Activated CD4-positive, alpha-beta memory T cell treated with anti-CD3 and anti-CD28 coated beads, Interleukin-2, amount 10 ng/mL, durations not matched to agents 7 days and 5 days (primary cell): ENCODE results near the gene COTL1. TPM values are rescaled to one million over a fixed set of nuclear protein-coding genes. Genes with fewer than 3 reads are reported as not detected.
"Not testable (repeated sequence)": the region's sequence is repeated elsewhere in the genome, so short reads cannot be mapped to it uniquely, and the experiment has no call there.

Experiments used
- CTCF ChIA-PET: fragments of 350-600 bp; sonication (Branson Sonifier 250); formaldehyde crosslinking; loops from one replicate; lab custom pipeline; 2021; ENCODE audit warnings: antibody characterized with exemption, inconsistent platforms; lab: Charles Lee
- POLR2A ChIA-PET: fragments of 350-600 bp; sonication (Branson Sonifier 250); formaldehyde crosslinking; loops from one replicate; lab custom pipeline; 2021; ENCODE audit warnings: antibody characterized with exemption; lab: Charles Lee
- DNase-seq: peaks from one replicate; pipeline ENCODE4 v3.0.0-alpha.2; 2020
- H3K27ac Mint-ChIP-seq: one replicate; pipeline ENCODE4 v1.8.0; 2021; ENCODE audit warnings: mild to moderate bottlenecking, mixed read lengths
- H3K27me3 Mint-ChIP-seq: one replicate; pipeline ENCODE4 v1.8.0; 2021; ENCODE audit warnings: mixed read lengths
- H3K36me3 Mint-ChIP-seq: one replicate; pipeline ENCODE4 v1.8.0; 2021; ENCODE audit warnings: low read depth, mixed read lengths
- H3K4me1 Mint-ChIP-seq: one replicate; pipeline ENCODE4 v1.8.0; 2021; ENCODE audit warnings: mixed read lengths
- H3K4me3 Mint-ChIP-seq: one replicate; pipeline ENCODE4 v1.8.0; 2021; ENCODE audit warnings: mild to moderate bottlenecking, mixed read lengths
- H3K9me3 Mint-ChIP-seq: one replicate; pipeline ENCODE4 v1.8.0; 2021; ENCODE audit warnings: mixed read lengths
- total RNA-seq, 2 experiments: library from RNA; stranded (reverse); gene quantifications; one replicate each; pipeline ENCODE4 v1.2.3, GENCODE V29; 2021

The COTL1 gene
- total RNA-seq, 2 experiments from 2014 or later, result 676 to 689 TPM

- CTCF ChIA-PET, result interaction anchor here (0.8 to 1.8 kb wide), 3 partner anchors 10 to 59 kb away, joined by 3 to 6 read pairs (median 5); no protein-coding TSS in a partner anchor
- Mint-ChIP-seq H3K4me1 (peaks cover 26% of the 10 kb centered on the region), H3K9me3 (no peaks in the 10 kb centered on the region), H3K27ac (no peak overlapping the region), H3K36me3 (peaks cover 68% of the 10 kb centered on the region), H3K4me3 (no peak overlapping the region), H3K27me3 (no peaks in the 10 kb centered on the region)
- DNase-seq, result no peak
- POLR2A ChIA-PET, result interaction anchor here (0.9 to 2.6 kb wide), 10 partner anchors 8 to 53 kb away, joined by 3 to 10 read pairs (median 4); partner anchors contain the start of gene COTL1
Observed at GRCh38 chr16:84563786-84564420, 54.0 kb downstream of the COTL1 start.

DNA sequence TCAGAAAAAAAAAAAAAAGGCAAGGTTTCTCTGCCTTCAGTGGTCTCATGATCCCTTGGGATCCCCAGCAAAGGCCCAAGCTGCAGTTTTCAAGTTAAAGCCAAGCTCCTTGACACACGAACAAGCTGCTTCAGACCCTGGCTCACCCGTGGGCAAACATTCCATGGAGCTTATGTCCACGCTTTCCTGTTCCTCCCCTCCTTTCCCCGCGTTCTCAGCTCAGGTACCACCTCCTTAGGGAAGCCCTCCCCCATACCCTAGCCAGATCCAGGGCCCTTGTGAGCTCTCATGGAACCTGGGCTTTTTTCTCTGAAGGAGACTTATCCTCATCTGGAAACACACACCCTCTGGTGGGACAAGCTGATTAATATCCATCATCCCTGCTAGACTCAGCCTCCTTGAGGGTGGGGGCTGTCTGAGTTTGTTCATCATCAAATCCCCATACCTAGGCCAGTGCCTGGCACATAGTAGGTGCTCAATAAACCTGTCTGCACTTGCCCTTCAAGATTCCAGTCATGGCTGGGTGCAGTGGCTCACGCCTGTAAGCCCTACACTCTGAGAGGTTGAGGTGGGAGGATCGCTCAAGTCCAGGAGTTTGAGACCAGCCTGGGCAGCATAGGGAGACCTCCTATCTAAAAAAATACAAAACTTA lies 54.7 kb downstream of the COTL1 start:
- POLR2A ChIA-PET, result interaction anchor here (0.6 to 2.6 kb wide), 9 partner anchors 9 to 53 kb away, joined by 3 to 10 read pairs (median 3); partner anchors contain the start of gene COTL1
- CTCF ChIA-PET, result interaction anchor here (1.8 kb wide), 1 partner anchor 57 kb away, joined by 5 read pairs; no protein-coding TSS in a partner anchor
- DNase-seq, result no peak
- Mint-ChIP-seq H3K4me1 (peaks cover 19% of the 10 kb centered on the region), H3K27me3 (no peaks in the 10 kb centered on the region), H3K36me3 (peaks cover 61% of the 10 kb centered on the region), H3K9me3 (no peaks in the 10 kb centered on the region), H3K27ac (peak overlapping the region; percentile 4), H3K4me3 (no peak overlapping the region)

GRCh38 chr16:84562174-84562815 lies 55.6 kb downstream of the COTL1 start:
- no peaks in the 10 kb centered on the region for H3K27me3 Mint-ChIP-seq
- DNase-seq, result no peak
- peaks cover 52% of the 10 kb centered on the region for H3K36me3 Mint-ChIP-seq
- H3K4me1 Mint-ChIP-seq, result peaks cover 11% of the 10 kb centered on the region
- H3K9me3 Mint-ChIP-seq, result no peaks in the 10 kb centered on the region
- CTCF ChIA-PET, result interaction anchor here (1.6 to 1.8 kb wide), 2 partner anchors 51 to 56 kb away, joined by 3 to 5 read pairs; no protein-coding TSS in a partner anchor
- POLR2A ChIA-PET, result interaction anchor here (1.2 to 2.6 kb wide), 5 partner anchors 8 to 54 kb away, joined by 3 to 10 read pairs (median 6); partner anchors contain the start of gene COTL1
- no peak overlapping the region for H3K4me3 Mint-ChIP-seq
- no peak overlapping the region for H3K27ac Mint-ChIP-seq

GRCh38 chr16:84561291-84561690 lies 56.6 kb downstream of the COTL1 start:
- DNase-seq, result no peak
- POLR2A ChIA-PET, result interaction anchor here (0.8 to 2.6 kb wide), 4 partner anchors 12 to 55 kb away, joined by 3 to 7 read pairs (median 4); partner anchors contain the start of gene COTL1
- no peak overlapping the region for H3K4me3 Mint-ChIP-seq
- no peaks in the 10 kb centered on the region for H3K27me3 Mint-ChIP-seq
- peaks cover 42% of the 10 kb centered on the region for H3K36me3 Mint-ChIP-seq
- H3K27ac Mint-ChIP-seq, result no peak overlapping the region
- no peaks in the 10 kb centered on the region for H3K9me3 Mint-ChIP-seq
- peaks cover 10% of the 10 kb centered on the region for H3K4me1 Mint-ChIP-seq
- CTCF ChIA-PET, result interaction anchor here (0.7 to 1.6 kb wide), 2 partner anchors 41 to 50 kb away, joined by 3 read pairs; no protein-coding TSS in a partner anchor

GRCh38 chr16:84560269-84560668 lies 57.6 kb downstream of the COTL1 start:
- DNase-seq, result no peak
- Mint-ChIP-seq H3K27me3 (no peaks in the 10 kb centered on the region), H3K36me3 (peaks cover 31% of the 10 kb centered on the region), H3K9me3 (no peaks in the 10 kb centered on the region), H3K27ac (no peak overlapping the region), H3K4me3 (no peak overlapping the region), H3K4me1 (peaks cover 18% of the 10 kb centered on the region)
- ChIA-PET POLR2A (interaction anchor here (0.9 to 1.8 kb wide), 3 partner anchors 11 to 49 kb away, joined by 3 to 4 read pairs (median 4); no protein-coding TSS in a partner anchor), CTCF (interaction anchor here (0.6 to 0.7 kb wide), 2 partner anchors 42 to 156 kb away, joined by 3 read pairs; no protein-coding TSS in a partner anchor)

GRCh38 chr16:84559311-84559932 lies 58.5 kb downstream of the COTL1 start:
- H3K27ac Mint-ChIP-seq, result no peak overlapping the region
- H3K36me3 Mint-ChIP-seq, result peaks cover 30% of the 10 kb centered on the region
- no peaks in the 10 kb centered on the region for H3K9me3 Mint-ChIP-seq
- POLR2A ChIA-PET, result interaction anchor here (1.5 to 1.8 kb wide), 2 partner anchors 10 to 48 kb away, joined by 3 to 4 read pairs; no protein-coding TSS in a partner anchor
- DNase-seq, result no peak
- CTCF ChIA-PET, result interaction anchor here (1.4 kb wide), 1 partner anchor 62 kb away, joined by 3 read pairs; no protein-coding TSS in a partner anchor
- H3K27me3 Mint-ChIP-seq, result no peaks in the 10 kb centered on the region
- H3K4me3 Mint-ChIP-seq, result no peak overlapping the region
- H3K4me1 Mint-ChIP-seq, result peaks cover 27% of the 10 kb centered on the region

DNA sequence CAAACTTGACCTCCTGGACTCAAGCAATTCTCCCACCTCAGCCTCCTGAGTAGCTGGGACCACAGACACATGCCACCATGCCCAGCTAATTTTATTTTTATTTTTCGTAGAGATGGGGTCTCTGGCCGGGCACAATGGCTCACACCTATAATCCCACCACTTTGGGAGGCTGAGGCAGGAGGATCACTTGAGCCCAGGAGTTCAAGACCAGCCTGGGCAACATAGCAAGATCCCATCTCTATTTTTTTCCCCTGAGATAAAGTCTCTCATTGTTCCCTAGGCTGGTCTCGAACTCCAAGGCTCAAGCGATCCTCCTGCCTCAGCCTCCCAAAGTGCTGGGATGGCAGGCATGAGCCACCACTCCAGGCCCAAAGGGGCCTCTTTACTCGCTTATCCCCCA lies 59.0 kb downstream of the COTL1 start:
- not testable (repeated sequence) for H3K9me3 Mint-ChIP-seq, H3K27me3 Mint-ChIP-seq, DNase-seq, H3K27ac Mint-ChIP-seq, H3K4me3 Mint-ChIP-seq
- H3K36me3 Mint-ChIP-seq, result peaks cover 26% of the 10 kb centered on the region
- ChIA-PET CTCF (interaction anchor here (1.4 kb wide), 1 partner anchor 62 kb away, joined by 3 read pairs; no protein-coding TSS in a partner anchor), POLR2A (interaction anchor here (1.5 to 2.1 kb wide), 2 partner anchors 40 to 47 kb away, joined by 4 to 6 read pairs; no protein-coding TSS in a partner anchor)
- peaks cover 31% of the 10 kb centered on the region for H3K4me1 Mint-ChIP-seq

GRCh38 chr16:84557504-84557903 lies 60.4 kb downstream of the COTL1 start:
- H3K4me3 Mint-ChIP-seq, result no peak overlapping the region
- H3K36me3 Mint-ChIP-seq, result peaks cover 28% of the 10 kb centered on the region
- ChIA-PET POLR2A (interaction anchor here (0.8 to 2.1 kb wide), 2 partner anchors 38 to 43 kb away, joined by 3 to 6 read pairs; no protein-coding TSS in a partner anchor), CTCF (interaction anchor here (0.6 kb wide), 1 partner anchor 46 kb away, joined by 4 read pairs; no protein-coding TSS in a partner anchor)
- peaks cover 34% of the 10 kb centered on the region for H3K4me1 Mint-ChIP-seq
- no peak for DNase-seq
- no peaks in the 10 kb centered on the region for H3K27me3 Mint-ChIP-seq
- no peaks in the 10 kb centered on the region for H3K9me3 Mint-ChIP-seq
- H3K27ac Mint-ChIP-seq, result peak overlapping the region; percentile 2

DNA sequence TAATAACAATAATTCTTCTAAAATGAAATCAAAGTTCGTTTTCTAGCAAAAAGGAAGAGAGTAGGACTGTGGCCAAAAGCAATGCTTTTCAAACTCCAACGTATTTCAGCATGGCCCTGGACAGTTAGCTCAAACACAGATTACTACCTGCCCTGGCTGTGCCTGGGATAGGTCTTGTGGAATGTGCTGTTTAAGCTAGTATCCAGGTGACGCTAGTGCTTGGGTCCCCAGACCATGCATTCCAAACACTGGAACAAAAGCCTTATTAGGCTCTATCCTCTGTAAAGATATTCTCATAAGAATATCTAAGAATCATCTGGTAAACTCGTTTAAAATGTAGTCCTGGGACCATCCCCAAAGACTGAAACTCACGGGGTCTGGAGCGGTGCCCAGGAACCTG lies 60.8 kb downstream of the COTL1 start:
- peaks cover 28% of the 10 kb centered on the region for H3K36me3 Mint-ChIP-seq
- CTCF ChIA-PET, result interaction anchor here (0.6 kb wide), 1 partner anchor 46 kb away, joined by 4 read pairs; no protein-coding TSS in a partner anchor
- H3K27ac Mint-ChIP-seq, result no peak overlapping the region
- no peak for DNase-seq
- POLR2A ChIA-PET, result interaction anchor here (2.1 kb wide), 1 partner anchor 38 kb away, joined by 6 read pairs; no protein-coding TSS in a partner anchor
- H3K4me3 Mint-ChIP-seq, result no peak overlapping the region
- no peaks in the 10 kb centered on the region for H3K9me3 Mint-ChIP-seq
- no peaks in the 10 kb centered on the region for H3K27me3 Mint-ChIP-seq
- H3K4me1 Mint-ChIP-seq, result peaks cover 38% of the 10 kb centered on the region

DNA sequence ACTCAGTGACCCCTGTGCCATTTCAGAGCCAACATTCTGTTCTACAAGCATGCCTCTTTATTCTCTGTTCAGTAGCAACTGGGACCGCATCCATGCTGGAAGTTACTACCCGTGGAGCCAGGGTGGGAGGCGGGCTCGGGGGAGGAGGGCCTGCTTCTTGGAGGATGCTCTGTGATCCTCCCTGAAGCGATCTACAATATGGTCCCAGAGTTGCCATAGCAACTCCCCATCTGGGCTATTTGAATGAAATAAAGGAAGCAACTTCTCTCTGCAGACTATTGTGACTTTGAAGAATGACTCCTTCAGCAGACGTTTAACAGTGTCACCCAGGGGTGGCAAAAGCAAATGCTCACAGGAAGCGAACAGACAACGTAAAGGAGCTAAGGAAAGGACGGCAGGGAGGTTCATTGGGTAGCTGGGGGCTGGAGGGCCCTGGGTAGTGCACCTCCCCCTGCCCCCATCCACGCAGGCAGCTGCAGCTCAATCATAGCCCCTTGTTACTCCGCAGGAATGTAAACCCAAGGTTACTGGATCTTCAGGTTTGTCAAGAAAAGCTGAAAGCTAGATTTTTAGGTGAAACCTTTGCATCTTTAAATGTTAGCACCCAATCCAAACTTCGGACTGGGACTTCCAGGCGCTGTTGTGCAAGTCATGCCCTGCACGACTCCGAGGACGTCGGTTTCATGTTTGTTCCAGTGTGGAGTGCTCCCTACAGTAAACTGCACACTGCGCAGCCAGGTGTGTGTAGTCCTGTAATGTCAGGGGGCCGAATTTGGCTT lies 62.3 kb downstream of the COTL1 start:
- DNase-seq, result no peak
- H3K27me3 Mint-ChIP-seq, result no peaks in the 10 kb centered on the region
- H3K27ac Mint-ChIP-seq, result peak overlapping the region; percentile 41
- peaks cover 43% of the 10 kb centered on the region for H3K4me1 Mint-ChIP-seq
- POLR2A ChIA-PET, result interaction anchor here (0.7 to 4.5 kb wide), 9 partner anchors 9 to 60 kb away, joined by 3 to 62 read pairs (median 4); no protein-coding TSS in a partner anchor
- CTCF ChIA-PET, result interaction anchor here (0.5 to 3.2 kb wide), 5 partner anchors 9 to 308 kb away, joined by 4 to 12 read pairs (median 4); no protein-coding TSS in a partner anchor
- H3K9me3 Mint-ChIP-seq, result no peaks in the 10 kb centered on the region
- H3K36me3 Mint-ChIP-seq, result peaks cover 25% of the 10 kb centered on the region
- no peak overlapping the region for H3K4me3 Mint-ChIP-seq
